TTC549 (cell line): ENCODE results near the gene UHRF1.
A peak's percentile ranks its signal among the peaks of the same experiment; 100 is the strongest.
"Not testable (repeated sequence)": the region's sequence is repeated elsewhere in the genome, so short reads cannot be mapped to it uniquely, and the experiment has no call there.

Source experiments
- FAIRE-seq: peaks from 2 replicates; lab custom pipeline; 2012; peaks lifted over from hg19 to GRCh38; lab: Jason Lieb, UNC

The UHRF1 gene

GRCh38 chr19:4937060-4937459 lies 27.8 kb downstream of the UHRF1 start:
- FAIRE-seq: no peak

- not testable (repeated sequence) for FAIRE-seq
Observed at GRCh38 chr19:4938461-4938860, 29.2 kb downstream of the UHRF1 start.

- no peak for FAIRE-seq
Observed at GRCh38 chr19:4939466-4939865, 30.2 kb downstream of the UHRF1 start.

- not testable (repeated sequence) for FAIRE-seq
Observed at GRCh38 chr19:4941638-4942169, 32.4 kb downstream of the UHRF1 start.

DNA sequence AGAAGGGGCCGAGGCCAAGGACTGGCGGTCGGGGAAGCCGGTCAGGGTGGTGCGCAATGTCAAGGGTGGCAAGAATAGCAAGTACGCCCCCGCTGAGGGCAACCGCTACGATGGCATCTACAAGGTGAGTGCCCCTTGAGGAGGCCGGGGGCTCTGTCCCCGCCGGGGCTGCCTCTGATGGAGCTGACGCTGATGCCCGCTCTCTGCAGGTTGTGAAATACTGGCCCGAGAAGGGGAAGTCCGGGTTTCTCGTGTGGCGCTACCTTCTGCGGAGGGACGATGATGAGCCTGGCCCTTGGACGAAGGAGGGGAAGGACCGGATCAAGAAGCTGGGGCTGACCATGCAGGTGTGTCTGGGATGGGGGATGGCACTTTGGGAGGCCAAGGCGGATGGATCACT lies 41.3 kb downstream of the UHRF1 start:
- FAIRE-seq: not testable (repeated sequence)

GRCh38 chr19:4951656-4952055 lies 42.4 kb downstream of the UHRF1 start:
- FAIRE-seq: no peak

DNA sequence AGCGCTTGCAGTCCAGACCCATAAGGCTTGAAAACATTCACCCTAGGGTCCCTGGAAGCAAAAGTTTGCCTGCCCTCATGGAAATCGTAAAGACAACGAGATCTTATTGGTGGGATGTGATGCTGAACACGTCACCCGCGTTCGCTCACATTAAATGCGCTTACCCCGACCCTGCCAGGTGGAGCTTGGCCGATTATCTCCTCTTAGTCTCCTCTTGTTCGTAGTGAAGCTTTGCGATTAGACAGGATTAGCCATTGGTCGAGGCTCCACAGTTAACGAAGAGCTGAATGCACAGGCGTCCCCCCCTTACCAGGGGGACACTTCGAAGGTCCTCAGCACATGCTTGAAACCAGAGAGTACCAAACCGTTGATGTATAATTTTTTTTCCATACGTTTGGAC lies 43.6 kb downstream of the UHRF1 start:
- no peak for FAIRE-seq

GRCh38 chr19:4954320-4955149 lies 45.2 kb downstream of the UHRF1 start:
- FAIRE-seq: not testable (repeated sequence)

DNA sequence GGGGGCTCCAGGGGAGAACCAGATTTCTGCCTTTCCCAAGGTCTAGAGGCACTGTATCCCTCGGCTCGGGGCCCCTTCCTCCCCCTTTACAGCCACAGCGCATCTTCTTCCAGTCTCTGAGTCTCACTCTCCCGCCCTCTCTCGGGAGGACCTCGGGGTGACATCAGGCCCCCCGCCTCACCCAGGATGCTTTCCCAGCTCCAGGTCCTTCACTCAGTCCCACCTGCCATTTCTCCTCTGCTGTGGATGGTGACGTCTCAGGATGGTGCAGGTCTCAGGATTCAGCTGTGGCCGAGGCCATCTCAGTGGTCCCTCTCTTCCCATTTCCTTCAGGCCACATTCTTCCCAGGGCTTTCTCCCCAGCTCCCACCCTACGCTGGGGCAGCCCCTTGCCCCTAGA lies 46.0 kb downstream of the UHRF1 start:
- no peak for FAIRE-seq

GRCh38 chr19:4957981-4958380 lies 48.7 kb downstream of the UHRF1 start:
- FAIRE-seq: no peak

DNA sequence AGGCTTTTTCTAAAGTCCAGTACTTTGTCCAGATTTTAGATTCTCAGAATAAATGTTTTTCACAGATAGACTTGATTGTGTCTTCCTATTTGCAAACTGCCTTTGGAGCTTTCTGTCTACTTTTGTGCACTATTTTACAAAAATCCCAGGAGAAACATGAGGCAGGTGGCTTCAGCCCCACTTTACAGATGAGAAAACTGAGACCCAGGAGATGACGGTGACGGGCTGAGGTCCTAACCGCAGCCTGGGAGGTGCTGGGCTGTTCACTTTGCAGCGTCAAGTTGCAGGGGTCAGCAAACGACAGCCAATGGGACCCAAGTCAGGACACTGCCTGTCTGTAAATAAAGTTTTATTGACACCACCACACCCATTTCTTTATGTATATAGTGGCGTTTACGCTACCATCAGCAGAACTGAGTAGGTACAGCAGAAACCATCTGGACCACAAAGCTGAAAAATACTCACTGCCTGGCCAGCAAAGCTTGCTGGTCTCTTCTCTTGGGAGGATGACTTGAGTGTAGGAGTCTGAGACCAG lies 52.9 kb downstream of the UHRF1 start:
- FAIRE-seq: no peak

- FAIRE-seq: no peak
Observed at GRCh38 chr19:4965061-4965460, 55.8 kb downstream of the UHRF1 start.

GRCh38 chr19:4966591-4966990 lies 57.3 kb downstream of the UHRF1 start:
- no peak for FAIRE-seq

GRCh38 chr19:4967738-4968461 lies 58.6 kb downstream of the UHRF1 start:
- no peak for FAIRE-seq

DNA sequence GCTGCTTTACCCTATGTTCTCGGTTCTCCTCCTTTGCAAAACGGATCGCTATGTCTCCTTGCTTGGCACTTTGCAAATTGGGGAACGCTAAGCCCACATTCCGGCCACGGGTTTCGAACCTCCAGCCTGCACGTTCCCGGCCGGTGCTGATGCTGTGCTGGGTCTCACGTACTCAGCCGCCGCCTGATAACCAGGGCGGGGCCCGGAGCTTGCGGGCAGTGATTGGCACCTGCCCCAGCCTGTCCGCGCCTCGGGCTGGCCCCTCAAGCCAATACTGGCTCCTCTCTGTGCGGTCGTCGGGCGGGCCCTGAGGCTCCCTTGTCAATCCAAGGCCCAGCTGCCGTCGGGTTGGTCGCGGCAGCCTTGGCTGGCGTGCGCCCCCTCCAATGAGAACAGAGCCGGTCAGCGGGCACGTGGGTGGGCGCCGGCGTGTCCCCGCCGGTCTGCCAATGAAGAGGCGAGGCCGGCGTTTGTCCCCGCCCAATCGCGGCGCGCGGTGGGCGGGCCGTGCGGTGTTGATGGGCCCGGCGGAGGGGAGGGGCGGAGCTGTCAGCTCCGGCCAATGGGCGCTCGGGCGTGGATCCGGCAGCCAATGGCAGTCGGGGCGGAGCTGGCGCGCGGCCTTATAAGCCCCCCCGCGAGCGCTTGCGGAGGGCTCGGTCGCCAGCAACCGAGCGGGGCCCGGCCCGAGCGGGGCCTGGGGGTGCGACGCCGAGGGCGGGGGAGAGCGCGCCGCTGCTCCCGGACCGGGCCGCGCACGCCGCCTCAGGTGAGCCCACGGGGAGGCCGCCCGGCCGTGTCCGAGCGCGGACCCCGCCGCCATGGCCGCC lies 59.4 kb downstream of the UHRF1 start, which contains the start of gene KDM4B:
TSS of gene KDM4B (plus strand) at position 652 of the 830 bp plus-strand sequence. CDS start 63,778 bp downstream, outside the sequence.
- FAIRE-seq: peak; percentile 71

GRCh38 chr19:4969292-4969771 lies 60.0 kb downstream of the UHRF1 start:
- FAIRE-seq: no peak

GRCh38 chr19:4969772-4970531 lies 60.7 kb downstream of the UHRF1 start:
- no peak for FAIRE-seq

GRCh38 chr19:4970558-4971423 lies 61.5 kb downstream of the UHRF1 start:
- no peak for FAIRE-seq

DNA sequence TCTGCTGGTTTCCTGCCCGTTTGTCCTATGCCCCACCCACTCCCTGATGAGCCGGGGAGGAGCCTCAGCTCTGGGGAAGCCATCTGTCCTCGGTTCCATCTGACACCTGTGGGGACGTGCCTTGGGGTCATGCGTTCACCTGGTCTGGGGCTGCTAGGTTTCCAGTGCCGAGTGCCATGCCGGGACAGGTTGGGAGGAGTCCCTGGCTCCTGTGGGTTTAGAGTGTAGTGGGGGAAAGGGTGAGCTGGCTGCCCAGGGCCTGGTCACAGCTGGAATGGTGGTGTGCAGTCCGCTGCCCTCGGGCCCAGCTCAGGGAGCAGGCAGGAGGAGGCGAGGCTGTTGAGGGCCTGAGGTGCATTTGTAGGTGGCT lies 62.1 kb downstream of the UHRF1 start:
- FAIRE-seq: no peak

GRCh38 chr19:4971816-4972495 lies 62.7 kb downstream of the UHRF1 start:
- FAIRE-seq: no peak
